ENCODE results near the gene ATG4D. TPM values are rescaled to one million over a fixed set of nuclear protein-coding genes. Genes with fewer than 3 reads are reported as not detected.
A peak's percentile ranks its signal among the peaks of the same experiment; 100 is the strongest.

Gene ATG4D
- total and polyA plus RNA-seq, 10 of the 15 experiments (the other 5 are each of a cell fraction or from before 2014, with no cell fraction given): 0.39 to 28.7 (median 13.4) TPM

DNA sequence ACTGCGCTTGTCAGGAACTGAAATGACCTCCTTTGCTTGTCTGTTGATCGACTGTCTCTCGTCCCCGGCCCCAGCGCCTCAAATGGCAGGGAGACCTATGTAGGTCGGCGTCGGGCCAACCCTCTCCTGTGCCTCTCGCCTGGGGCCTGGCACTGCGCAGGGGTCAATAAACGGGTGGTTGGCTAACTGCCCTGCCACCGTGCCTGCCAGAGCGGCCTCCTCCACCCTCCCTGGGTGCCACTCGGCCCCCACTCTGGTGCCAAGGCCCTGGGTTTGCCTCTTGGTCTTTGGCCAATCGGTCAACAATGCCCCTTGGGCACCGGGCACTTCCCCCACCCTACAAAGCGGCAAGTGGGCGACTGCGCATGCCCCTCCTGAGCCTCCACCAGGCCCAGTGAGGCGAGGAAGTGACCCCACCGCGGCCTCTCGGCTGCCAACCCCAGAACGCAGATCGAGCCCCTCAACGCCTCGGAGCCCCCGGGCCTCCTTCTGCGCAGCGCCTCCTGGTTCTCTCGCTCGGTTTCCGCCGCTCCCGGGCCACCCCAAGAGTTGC is 41.7 kb upstream of the ATG4D start:
- Histone ChIP-seq H3K27ac (ENCODE audit: control insufficient read depth, insufficient read depth) (peak overlapping the region; percentile 99), H3K4me3 (peak overlapping the region; percentile 77), H2AFZ (ENCODE audit: control insufficient read depth, low read depth, low read length) (peak overlapping the region; percentile 72), H3K9ac (ENCODE audit: control insufficient read depth, insufficient read depth, low read length) (peak overlapping the region; percentile 98), H3K27me3 (replicated peaks in 1 of 2; ENCODE audit: control insufficient read depth in 2 of 2, insufficient read depth in 2 of 2, low read length in 1 of 2) (no peaks in the 10 kb centered on the region), H4K20me1 (ENCODE audit: control insufficient read depth, insufficient read depth) (no peaks in the 10 kb centered on the region), H3K4me1 (ENCODE audit: control insufficient read depth, insufficient read depth, low read length) (peaks cover 25% of the 10 kb centered on the region), H3K9me3 (replicated peaks; ENCODE audit: control insufficient read depth, insufficient read depth, low read length) (no peaks in the 10 kb centered on the region), H3K4me2 (ENCODE audit: control insufficient read depth, insufficient read depth) (peak overlapping the region; percentile 79), H3K79me2 (ENCODE audit: control insufficient read depth, insufficient read depth, low read length) (peaks cover 47% of the 10 kb centered on the region), H3K36me3 (ENCODE audit: control insufficient read depth in 2 of 2, insufficient read depth in 2 of 2, low read length in 1 of 2) (peaks cover 8 to 17% of the 10 kb centered on the region in 2 experiments)
- CTCF ChIA-PET: interaction anchor here (0.6 to 1.2 kb wide), 2 partner anchors 17 to 19 kb away, joined by 3 read pairs; no protein-coding TSS in a partner anchor
- FAIRE-seq (peak; percentile 56), ATAC-seq (peak; percentile 74), DNase-seq (ENCODE audit: low read depth, low spot score) (no peak)
- RAD21 ChIA-PET (ENCODE audit: unreplicated experiment): no interaction called here
- TF ChIP-seq PAX5 (IDR thresholded peaks at IDR 0.05; ENCODE audit: borderline replicate concordance, low read depth, low read length) (peak; percentile 34; the same call in 1 of the 2 replicates), NBN (IDR thresholded peaks at IDR 0.05) (peak; percentile 50; the same call in 1 of the 2 replicates), HDGF (IDR thresholded peaks at IDR 0.05) (peak; percentile 55; the same call in 1 of the 2 replicates), NRF1 (conservative IDR thresholded peaks at IDR 0.05; ENCODE audit: low read depth, low read length) (peak; percentile 43), SPI1 (IDR thresholded peaks at IDR 0.05; ENCODE audit: borderline replicate concordance, insufficient read depth, low read depth, low read length) (peak; percentile 62; the same call in 1 of the 2 replicates), NKRF (conservative IDR thresholded peaks at IDR 0.05) (no peak), MTA2 (IDR thresholded peaks at IDR 0.05; ENCODE audit: low read depth) (peak; percentile 33; the same call in 1 of the 2 replicates), SIN3A (IDR thresholded peaks at IDR 0.05; ENCODE audit: low read depth, low read length) (peak; percentile 6; the same call in 1 of the 2 replicates)
- TF ChIP-seq, protein P1, sequence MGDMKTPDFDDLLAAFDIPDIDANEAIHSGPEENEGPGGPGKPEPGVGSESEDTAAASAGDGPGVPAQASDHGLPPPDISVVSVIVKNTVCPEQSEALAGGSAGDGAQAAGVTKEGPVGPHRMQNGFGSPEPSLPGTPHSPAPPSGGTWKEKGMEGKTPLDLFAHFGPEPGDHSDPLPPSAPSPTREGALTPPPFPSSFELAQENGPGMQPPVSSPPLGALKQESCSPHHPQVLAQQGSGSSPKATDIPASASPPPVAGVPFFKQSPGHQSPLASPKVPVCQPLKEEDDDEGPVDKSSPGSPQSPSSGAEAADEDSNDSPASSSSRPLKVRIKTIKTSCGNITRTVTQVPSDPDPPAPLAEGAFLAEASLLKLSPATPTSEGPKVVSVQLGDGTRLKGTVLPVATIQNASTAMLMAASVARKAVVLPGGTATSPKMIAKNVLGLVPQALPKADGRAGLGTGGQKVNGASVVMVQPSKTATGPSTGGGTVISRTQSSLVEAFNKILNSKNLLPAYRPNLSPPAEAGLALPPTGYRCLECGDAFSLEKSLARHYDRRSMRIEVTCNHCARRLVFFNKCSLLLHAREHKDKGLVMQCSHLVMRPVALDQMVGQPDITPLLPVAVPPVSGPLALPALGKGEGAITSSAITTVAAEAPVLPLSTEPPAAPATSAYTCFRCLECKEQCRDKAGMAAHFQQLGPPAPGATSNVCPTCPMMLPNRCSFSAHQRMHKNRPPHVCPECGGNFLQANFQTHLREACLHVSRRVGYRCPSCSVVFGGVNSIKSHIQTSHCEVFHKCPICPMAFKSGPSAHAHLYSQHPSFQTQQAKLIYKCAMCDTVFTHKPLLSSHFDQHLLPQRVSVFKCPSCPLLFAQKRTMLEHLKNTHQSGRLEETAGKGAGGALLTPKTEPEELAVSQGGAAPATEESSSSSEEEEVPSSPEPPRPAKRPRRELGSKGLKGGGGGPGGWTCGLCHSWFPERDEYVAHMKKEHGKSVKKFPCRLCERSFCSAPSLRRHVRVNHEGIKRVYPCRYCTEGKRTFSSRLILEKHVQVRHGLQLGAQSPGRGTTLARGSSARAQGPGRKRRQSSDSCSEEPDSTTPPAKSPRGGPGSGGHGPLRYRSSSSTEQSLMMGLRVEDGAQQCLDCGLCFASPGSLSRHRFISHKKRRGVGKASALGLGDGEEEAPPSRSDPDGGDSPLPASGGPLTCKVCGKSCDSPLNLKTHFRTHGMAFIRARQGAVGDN (IDR thresholded peaks at IDR 0.05): peak; percentile 42
- TF ChIP-seq, protein P2, sequence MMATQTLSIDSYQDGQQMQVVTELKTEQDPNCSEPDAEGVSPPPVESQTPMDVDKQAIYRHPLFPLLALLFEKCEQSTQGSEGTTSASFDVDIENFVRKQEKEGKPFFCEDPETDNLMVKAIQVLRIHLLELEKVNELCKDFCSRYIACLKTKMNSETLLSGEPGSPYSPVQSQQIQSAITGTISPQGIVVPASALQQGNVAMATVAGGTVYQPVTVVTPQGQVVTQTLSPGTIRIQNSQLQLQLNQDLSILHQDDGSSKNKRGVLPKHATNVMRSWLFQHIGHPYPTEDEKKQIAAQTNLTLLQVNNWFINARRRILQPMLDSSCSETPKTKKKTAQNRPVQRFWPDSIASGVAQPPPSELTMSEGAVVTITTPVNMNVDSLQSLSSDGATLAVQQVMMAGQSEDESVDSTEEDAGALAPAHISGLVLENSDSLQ (IDR thresholded peaks at IDR 0.05): peak; percentile 14; the same call in 1 of the 2 replicates
- TF ChIP-seq, protein P3, sequence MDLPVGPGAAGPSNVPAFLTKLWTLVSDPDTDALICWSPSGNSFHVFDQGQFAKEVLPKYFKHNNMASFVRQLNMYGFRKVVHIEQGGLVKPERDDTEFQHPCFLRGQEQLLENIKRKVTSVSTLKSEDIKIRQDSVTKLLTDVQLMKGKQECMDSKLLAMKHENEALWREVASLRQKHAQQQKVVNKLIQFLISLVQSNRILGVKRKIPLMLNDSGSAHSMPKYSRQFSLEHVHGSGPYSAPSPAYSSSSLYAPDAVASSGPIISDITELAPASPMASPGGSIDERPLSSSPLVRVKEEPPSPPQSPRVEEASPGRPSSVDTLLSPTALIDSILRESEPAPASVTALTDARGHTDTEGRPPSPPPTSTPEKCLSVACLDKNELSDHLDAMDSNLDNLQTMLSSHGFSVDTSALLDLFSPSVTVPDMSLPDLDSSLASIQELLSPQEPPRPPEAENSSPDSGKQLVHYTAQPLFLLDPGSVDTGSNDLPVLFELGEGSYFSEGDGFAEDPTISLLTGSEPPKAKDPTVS (IDR thresholded peaks at IDR 0.05; ENCODE audit: low read depth, low read length): no peak
- TSS peak; percentile 72 for BruUV-seq (replicated peaks)
- intact Hi-C loops (cut with micrococcal nuclease; ENCODE audit: unreplicated experiment) (loop anchor here (2.0 to 10.0 kb wide), 3 partner anchors 67 to 150 kb away; partner anchors contain the start of genes CDC37, CDKN2D and ILF3), in situ Hi-C loops (cut with MboI) (no loop called here)
- WGBS (ENCODE audit: insufficient coverage, insufficient replicate concordance, low lambda C conversion rate, missing lambda C conversion rate): under 1% methylated on average over 35 of the region's 35 CpGs
- SMC1A ChIA-PET (ENCODE audit: uncharacterized antibody, unreplicated experiment): no interaction called here
- POLR2A ChIA-PET: interaction anchor here (1.1 kb wide), 1 partner anchor 90 kb away, joined by 5 read pairs; no protein-coding TSS in a partner anchor

Data from GM12878 (cell line).